H9 (cell line): ENCODE results near the gene PLXNA1. TPM values are rescaled to one million over a fixed set of nuclear protein-coding genes. Genes with fewer than 3 reads are reported as not detected.
A peak's percentile ranks its signal among the peaks of the same experiment; 100 is the strongest.

Experiments
- DNase-seq: peaks from one replicate; pipeline ENCODE4 v3.0.0-alpha.2; 2017
- H2AFZ ChIP-seq: one replicate; pipeline ENCODE4 v1.6.1; 2013; ENCODE audit warnings: mild to moderate bottlenecking, low read length, control low read depth, moderate library complexity
- H2AK5ac ChIP-seq: 2 replicates; pipeline ENCODE4 v1.6.1; 2013; ENCODE audit warnings: low read length, control low read depth, mixed read lengths; ENCODE audit not compliant: insufficient read length
- H2BK120ac ChIP-seq: one replicate; pipeline ENCODE4 v1.6.1; 2013; ENCODE audit warnings: low read depth, mild to moderate bottlenecking, low read length, control low read depth, inconsistent platforms; ENCODE audit not compliant: poor library complexity, severe bottlenecking
- H2BK12ac ChIP-seq: 2 replicates; pipeline ENCODE4 v1.6.1; 2013; ENCODE audit warnings: low read length, control low read depth, mixed read lengths, low read depth; ENCODE audit not compliant: insufficient read length
- H2BK15ac ChIP-seq: 2 replicates; pipeline ENCODE4 v1.6.1; 2013; ENCODE audit warnings: low read depth, low read length, control low read depth
- H2BK20ac ChIP-seq: one replicate; pipeline ENCODE4 v1.6.1; 2013; ENCODE audit warnings: low read depth, mild to moderate bottlenecking, low read length, control low read depth, inconsistent platforms; ENCODE audit not compliant: poor library complexity, severe bottlenecking
- H2BK5ac ChIP-seq: 2 replicates; pipeline ENCODE4 v1.6.1; 2013; ENCODE audit warnings: low read length, control low read depth, mixed read lengths; ENCODE audit not compliant: insufficient read length
- H3K14ac ChIP-seq: 2 replicates; pipeline ENCODE4 v1.6.1; 2013; ENCODE audit warnings: low read length, control low read depth; ENCODE audit not compliant: insufficient read depth
- H3K18ac ChIP-seq: 2 replicates; pipeline ENCODE4 v1.6.1; 2013; ENCODE audit warnings: low read depth, mild to moderate bottlenecking, mixed read lengths, low read length, control low read depth; ENCODE audit not compliant: insufficient read length
- H3K23ac ChIP-seq: 2 replicates; pipeline ENCODE4 v1.6.1; 2013; ENCODE audit warnings: low read length, control low read depth, mixed read lengths, low read depth; ENCODE audit not compliant: insufficient read length
- H3K23me2 ChIP-seq: 2 replicates; pipeline ENCODE4 v1.6.1; 2013; ENCODE audit warnings: low read depth, mild to moderate bottlenecking, mixed read lengths, low read length, control low read depth; ENCODE audit not compliant: insufficient read length, poor library complexity, severe bottlenecking
- H3K27ac ChIP-seq: 2 replicates; pipeline ENCODE4 v1.5.1; 2013; ENCODE audit warnings: low read length, control low read depth, mixed read lengths, low read depth; ENCODE audit not compliant: insufficient read length
- H3K27me3 ChIP-seq: 2 replicates; pipeline ENCODE4 v1.6.1; 2013; ENCODE audit warnings: low read length, control low read depth, inconsistent platforms; ENCODE audit not compliant: insufficient read depth
- H3K4ac ChIP-seq: 2 replicates; pipeline ENCODE4 v1.6.1; 2013; ENCODE audit warnings: low read depth, mild to moderate bottlenecking, control low read depth, inconsistent platforms, low read length, moderate library complexity
- H3K4me1 ChIP-seq: 2 replicates; pipeline ENCODE4 v1.6.1; 2013; ENCODE audit warnings: low read length, control low read depth, inconsistent platforms; ENCODE audit not compliant: insufficient read depth
- H3K4me2 ChIP-seq: 2 replicates; pipeline ENCODE4 v1.6.1; 2013; ENCODE audit warnings: low read length, control low read depth, mixed read lengths; ENCODE audit not compliant: insufficient read length, insufficient read depth
- H3K56ac ChIP-seq: 2 replicates; pipeline ENCODE4 v1.6.1; 2013; ENCODE audit warnings: low read depth, mild to moderate bottlenecking, mixed read lengths, low read length, control low read depth; ENCODE audit not compliant: insufficient read length
- H3K79me1 ChIP-seq: 2 replicates; pipeline ENCODE4 v1.6.1; 2013; ENCODE audit warnings: low read depth, mild to moderate bottlenecking, moderate library complexity, low read length, control low read depth, inconsistent platforms; ENCODE audit not compliant: insufficient read depth, poor library complexity, severe bottlenecking
- H3K79me2 ChIP-seq: 2 replicates; pipeline ENCODE4 v1.6.1; 2013; ENCODE audit warnings: low read length, control low read depth, inconsistent platforms; ENCODE audit not compliant: insufficient read depth
- H3K9ac ChIP-seq: 2 replicates; pipeline ENCODE4 v1.6.1; 2013; ENCODE audit warnings: low read length, control low read depth, mixed read lengths; ENCODE audit not compliant: insufficient read length; ENCODE audit errors: extremely low read depth
- H3K9me3 ChIP-seq: one replicate; pipeline ENCODE4 v1.6.1; 2013; ENCODE audit warnings: low read depth, low read length, inconsistent platforms; ENCODE audit not compliant: control insufficient read depth
- H3T11ph ChIP-seq: one replicate; pipeline ENCODE4 v1.6.1; 2013; ENCODE audit warnings: mild to moderate bottlenecking, low read length, control low read depth, inconsistent platforms
- H4K20me1 ChIP-seq: one replicate; pipeline ENCODE4 v1.6.1; 2013; ENCODE audit not compliant: control insufficient read depth, insufficient read length, insufficient read depth
- H4K5ac ChIP-seq: 2 replicates; pipeline ENCODE4 v1.6.1; 2013; ENCODE audit warnings: low read depth, mild to moderate bottlenecking, mixed read lengths, low read length, control low read depth; ENCODE audit not compliant: insufficient read length
- H4K8ac ChIP-seq: replicated peaks from 2 replicates; pipeline ENCODE4 v1.6.1; 2013; ENCODE audit warnings: low read length, control low read depth, mixed read lengths, low read depth; ENCODE audit not compliant: insufficient read length
- H4K91ac ChIP-seq: 2 replicates; pipeline ENCODE4 v1.6.1; 2013; ENCODE audit warnings: low read depth, mild to moderate bottlenecking, moderate library complexity, mixed read lengths, low read length, control low read depth; ENCODE audit not compliant: insufficient read length
- H3K27ac Mint-ChIP-seq, 3 experiments: 2 replicates in 2 of 3; 3 replicates in 1 of 3; pipeline ENCODE4 v1.8.0; 2020 to 2021; ENCODE audit warnings: mixed read lengths in 3 of 3, mild to moderate bottlenecking in 1 of 3, moderate library complexity in 1 of 3
- H3K27me3 Mint-ChIP-seq: 2 replicates; pipeline ENCODE4 v1.8.0; 2021; ENCODE audit warnings: low read depth, mild to moderate bottlenecking, moderate library complexity, mixed read lengths
- H3K36me3 Mint-ChIP-seq, 3 experiments: 2 replicates in 2 of 3; 3 replicates in 1 of 3; pipeline ENCODE4 v1.8.0; 2020 to 2021; ENCODE audit warnings: low read depth in 3 of 3, mixed read lengths in 3 of 3; ENCODE audit not compliant: insufficient read depth in 1 of 3
- H3K4me1 Mint-ChIP-seq, 2 experiments: 2 replicates each; pipeline ENCODE4 v1.8.0; 2020; ENCODE audit warnings: mixed read lengths in 2 of 2
- H3K4me3 Mint-ChIP-seq, 2 experiments: 2 replicates in 1 of 2; 3 replicates in 1 of 2; pipeline ENCODE4 v1.8.0; 2020 to 2021; ENCODE audit warnings: mild to moderate bottlenecking in 2 of 2, mixed read lengths in 2 of 2, moderate library complexity in 1 of 2
- H3K9me3 Mint-ChIP-seq, 2 experiments: 2 replicates in 1 of 2; 3 replicates in 1 of 2; pipeline ENCODE4 v1.8.0; 2020; ENCODE audit warnings: mild to moderate bottlenecking in 2 of 2, mixed read lengths in 2 of 2, moderate library complexity in 1 of 2
- WGBS: extraction: QIAGEN DNeasy Blood & Tissue Kit; methylation state at CpG from one replicate; pipeline ENCODE4 v1.1.7; 2013; ENCODE audit warnings: missing lambda C conversion rate, low lambda C conversion rate, mixed read lengths; ENCODE audit not compliant: insufficient read length; ENCODE audit errors: extremely low coverage; 5-methylcytosine and 5-hydroxymethylcytosine counted together
- total RNA-seq: library from RNA; stranded (reverse); gene quantifications from 2 replicates; pipeline ENCODE4 v1.2.1, GENCODE V29; 2021
- TF ChIP-seq, protein P1 (sequence below): fragments of 200-600 bp; sonication (generic); conservative IDR thresholded peaks from 3 replicates; pipeline ENCODE4 v1.8.0; 2021; ENCODE audit warnings: antibody characterized with exemption, mild to moderate bottlenecking

PLXNA1 gene
- total RNA-seq, 1 experiment from 2014 or later: 42.1 TPM

GRCh38 chr3:126956361-126956760 is 26.6 kb upstream of the PLXNA1 start:
- Histone ChIP-seq H4K8ac (no peak overlapping the region), H2BK15ac (no peak overlapping the region), H3K23me2 (no peaks in the 10 kb centered on the region), H2AK5ac (no peak overlapping the region), H2BK120ac (no peak overlapping the region), H3K79me1 (no peaks in the 10 kb centered on the region), H2BK20ac (no peak overlapping the region), H4K5ac (no peak overlapping the region), H3K4me1 (no peaks in the 10 kb centered on the region), H3K9me3 (no peaks in the 10 kb centered on the region), H3K23ac (no peak overlapping the region), H3K56ac (no peak overlapping the region), H3K14ac (no peak overlapping the region; the same call in 1 of the 2 replicates), H3K79me2 (no peaks in the 10 kb centered on the region), H2BK5ac (no peak overlapping the region), H3K18ac (no peak overlapping the region), H3K4ac (no peak overlapping the region), H2AFZ (no peak overlapping the region), H3K27me3 (no peaks in the 10 kb centered on the region), H3K4me2 (no peak overlapping the region), H3K27ac (no peak overlapping the region), H2BK12ac (no peak overlapping the region), H4K20me1 (no peaks in the 10 kb centered on the region), H3K9ac (no peak overlapping the region), H4K91ac (no peak overlapping the region), H3T11ph (no peak overlapping the region)
- no peaks in the 10 kb centered on the region for H3K27me3 Mint-ChIP-seq
- DNase-seq: no peak
- peak overlapping the region in 1 of 3 experiments; percentile 62; a peak in 1 of 7 replicates for H3K27ac Mint-ChIP-seq
- whole genome bisulfite sequencing: no CpG with 5 or more reads among the region's 8 CpGs
- H3K4me1 Mint-ChIP-seq: peaks cover 22 to 23% of the 10 kb centered on the region in 2 experiments
- no peaks in the 10 kb centered on the region; a peak in 1 of 7 replicates for H3K36me3 Mint-ChIP-seq
- H3K4me3 Mint-ChIP-seq: no peak overlapping the region
- no peaks in the 10 kb centered on the region for H3K9me3 Mint-ChIP-seq
- TF ChIP-seq, protein P1, sequence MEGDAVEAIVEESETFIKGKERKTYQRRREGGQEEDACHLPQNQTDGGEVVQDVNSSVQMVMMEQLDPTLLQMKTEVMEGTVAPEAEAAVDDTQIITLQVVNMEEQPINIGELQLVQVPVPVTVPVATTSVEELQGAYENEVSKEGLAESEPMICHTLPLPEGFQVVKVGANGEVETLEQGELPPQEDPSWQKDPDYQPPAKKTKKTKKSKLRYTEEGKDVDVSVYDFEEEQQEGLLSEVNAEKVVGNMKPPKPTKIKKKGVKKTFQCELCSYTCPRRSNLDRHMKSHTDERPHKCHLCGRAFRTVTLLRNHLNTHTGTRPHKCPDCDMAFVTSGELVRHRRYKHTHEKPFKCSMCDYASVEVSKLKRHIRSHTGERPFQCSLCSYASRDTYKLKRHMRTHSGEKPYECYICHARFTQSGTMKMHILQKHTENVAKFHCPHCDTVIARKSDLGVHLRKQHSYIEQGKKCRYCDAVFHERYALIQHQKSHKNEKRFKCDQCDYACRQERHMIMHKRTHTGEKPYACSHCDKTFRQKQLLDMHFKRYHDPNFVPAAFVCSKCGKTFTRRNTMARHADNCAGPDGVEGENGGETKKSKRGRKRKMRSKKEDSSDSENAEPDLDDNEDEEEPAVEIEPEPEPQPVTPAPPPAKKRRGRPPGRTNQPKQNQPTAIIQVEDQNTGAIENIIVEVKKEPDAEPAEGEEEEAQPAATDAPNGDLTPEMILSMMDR: no peak
